Spinal cord (tissue), 10 donors: ENCODE results near the gene SP110. TPM values are rescaled to one million over a fixed set of nuclear protein-coding genes. Genes with fewer than 3 reads are reported as not detected.
"Not testable (repeated sequence)": the region's sequence is repeated elsewhere in the genome, so short reads cannot be mapped to it uniquely, and the experiment has no call there.

Experiments
- DNase-seq, 6 donors: peaks; one replicate each; pipeline versions ENCODE4 v3.0.0 to v3.0.0-alpha.2; 2013 to 2015; ENCODE audit warnings: low spot score in 6 of 6, low read depth in 4 of 6
- H3K27ac ChIP-seq: one replicate; pipeline ENCODE4 v1.5.1; 2013; ENCODE audit warnings: low read depth, low read length, control low read depth
- H3K27me3 ChIP-seq: one replicate; pipeline ENCODE4 v1.6.1; 2013; ENCODE audit warnings: low read length; ENCODE audit not compliant: control insufficient read depth, insufficient read depth
- H3K36me3 ChIP-seq: one replicate; pipeline ENCODE4 v1.6.1; 2013; ENCODE audit warnings: low read length; ENCODE audit not compliant: control insufficient read depth, insufficient read depth
- H3K4me1 ChIP-seq: one replicate; pipeline ENCODE4 v1.6.1; 2013; ENCODE audit warnings: low read length; ENCODE audit not compliant: control insufficient read depth, insufficient read depth
- H3K4me3 ChIP-seq: one replicate; pipeline ENCODE4 v1.5.1; 2013; ENCODE audit warnings: low read depth, low read length, control low read depth
- H3K9me3 ChIP-seq: one replicate; pipeline ENCODE4 v1.6.1; 2013; ENCODE audit warnings: low read length; ENCODE audit not compliant: control insufficient read depth, insufficient read depth
- WGBS: methylation state at CpG from one replicate; pipeline ENCODE4 v1.1.5; 2013; ENCODE audit warnings: missing lambda C conversion rate; ENCODE audit not compliant: insufficient coverage; 5-methylcytosine and 5-hydroxymethylcytosine counted together
- polyA plus RNA-seq, 2 donors: library from polyadenylated mRNA; unstranded; fragments of 120-200 nt; gene quantifications; one replicate each; pipeline ENCODE4 v1.2.1, GENCODE V29; 2013; ENCODE audit not compliant: insufficient read length in 2 of 2
- total RNA-seq, 2 donors: library from RNA; depleted of rRNA in 1 of 2; stranded (reverse); fragments of 120-200 nt in 1 of 2; fragments of >200 nt in 1 of 2; gene quantifications; one replicate each; pipeline versions ENCODE4 v1.2.3 to v1.2.4, GENCODE V29; 2013 to 2014
- donor health status: healthy.

SP110 gene
- total and polyA plus RNA-seq, 4 donors, result 6.8 to 21.3 (median 12.8) TPM

- H3K9me3 ChIP-seq, H3K27ac ChIP-seq, DNase-seq, H3K4me1 ChIP-seq, H3K27me3 ChIP-seq, H3K36me3 ChIP-seq, H3K4me3 ChIP-seq: not testable (repeated sequence)
- 100% methylated on average over 1 of the region's 2 CpGs for whole genome bisulfite sequencing
Observed at GRCh38 chr2:230120376-230120775, 99.4 kb downstream of the SP110 start.

DNA sequence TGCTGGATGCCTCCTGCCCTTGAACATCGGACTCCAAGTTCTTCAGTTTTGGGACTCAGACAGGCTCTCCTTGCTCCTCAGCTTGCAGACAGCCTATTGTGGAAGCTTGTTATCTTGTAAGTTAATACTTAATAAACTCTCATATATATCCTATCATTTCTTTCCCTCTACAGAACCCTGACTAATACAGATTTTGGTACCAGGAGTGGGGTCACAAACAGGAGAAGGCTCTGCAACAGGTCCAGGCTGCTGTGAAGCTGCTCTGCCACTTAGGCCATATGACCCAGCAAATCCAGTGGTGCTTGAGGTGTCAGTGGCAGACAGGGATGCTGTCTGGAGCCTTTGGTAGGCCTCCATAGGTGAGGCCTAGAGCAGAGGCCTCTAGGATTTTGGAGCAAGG, 100.0 kb downstream of the SP110 start:
- WGBS, result no CpG with 5 or more reads among the region's 1 CpG
- not testable (repeated sequence) for H3K27ac ChIP-seq, H3K27me3 ChIP-seq, H3K4me1 ChIP-seq, H3K9me3 ChIP-seq, H3K4me3 ChIP-seq, DNase-seq, H3K36me3 ChIP-seq

Other genes with a start within 250 kb of the SP110 start
- gene SLC16A14, start 151.1 kb downstream of the SP110 start, total RNA-seq, result 10 to 100 TPM; 26.7 to 45.9 TPM
- 10 to 100 TPM; 35.8 to 38.6 TPM for gene SLC16A14, start 151.1 kb downstream of the SP110 start, polyA plus RNA-seq
- gene SP140, start 5.8 kb upstream of the SP110 start, total RNA-seq, result 1 to 10 TPM in 1 of 2 donors, under 1 TPM in 1; 0.99 to 1.6 TPM
- gene SP140, start 5.8 kb upstream of the SP110 start, polyA plus RNA-seq, result 1 to 10 TPM; 1.2 to 1.3 TPM
- gene SP140L, start 107.2 kb upstream of the SP110 start, total RNA-seq, result 1 to 10 TPM; 2.9 to 8.0 TPM
- 1 to 10 TPM; 3.5 to 4.3 TPM for gene SP140L, start 107.2 kb upstream of the SP110 start, polyA plus RNA-seq
- gene SP100, start 196.2 kb upstream of the SP110 start, total RNA-seq, result 10 to 100 TPM; 26.4 to 43.2 TPM
- 10 to 100 TPM in 1 of 2 donors, 1 to 10 TPM in 1; 8.2 to 15.8 TPM for gene SP100, start 196.2 kb upstream of the SP110 start, polyA plus RNA-seq